Kidney tubule cell (primary cell): ENCODE data around the gene CSTB.

Experiments
- DNase-seq: peaks from one replicate; pipeline ENCODE4 v3.0.0-alpha.2; 2018; ENCODE audit warnings: low spot score

Gene CSTB

DNA sequence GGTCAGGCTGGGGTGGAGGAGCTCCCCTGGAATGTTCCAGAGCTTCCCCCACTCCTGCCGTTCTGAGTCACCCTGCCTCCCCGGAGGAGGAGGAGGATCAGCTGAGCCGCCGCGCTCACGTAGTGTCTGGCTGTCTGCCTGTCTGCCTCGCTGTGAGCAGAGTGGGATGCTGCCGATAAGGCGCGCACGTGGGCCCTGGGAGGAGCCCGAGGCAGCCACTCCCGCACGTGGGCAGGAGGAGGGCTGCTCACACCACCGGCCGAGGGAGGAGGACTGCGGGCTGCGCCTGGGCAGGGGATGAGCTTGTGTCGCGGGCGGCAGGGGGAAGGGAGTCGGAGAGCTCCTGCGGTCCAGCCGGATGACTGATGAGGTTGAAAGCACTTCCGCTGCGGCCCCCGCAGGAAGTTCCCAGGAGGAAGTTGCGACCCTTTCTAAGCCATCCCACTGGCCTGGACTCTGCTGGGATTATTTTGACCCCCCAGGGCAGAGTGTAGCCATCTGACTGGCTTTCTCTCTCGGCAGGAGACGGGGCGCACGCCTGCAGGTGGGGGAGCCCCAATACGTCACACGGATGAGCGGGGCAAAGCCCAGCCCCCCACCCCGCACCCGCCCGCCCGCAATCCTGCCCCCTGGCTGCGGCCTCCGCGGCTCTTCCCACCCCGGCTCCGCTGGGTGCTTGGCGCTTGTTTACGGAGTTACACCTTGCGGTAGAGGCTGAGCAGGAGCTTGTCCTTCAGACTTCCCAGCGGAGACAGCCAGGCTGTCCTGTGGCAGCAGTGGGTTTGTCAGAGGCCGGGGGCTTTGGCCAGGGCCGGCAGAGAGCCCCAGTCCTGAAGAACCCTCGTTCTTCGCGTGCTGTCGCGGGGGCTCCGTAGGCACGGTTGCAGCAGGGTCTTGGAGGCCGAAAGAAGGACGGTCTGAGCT, 47.4 kb downstream of the CSTB start:
- peak; percentile 99 for DNase-seq

DNA sequence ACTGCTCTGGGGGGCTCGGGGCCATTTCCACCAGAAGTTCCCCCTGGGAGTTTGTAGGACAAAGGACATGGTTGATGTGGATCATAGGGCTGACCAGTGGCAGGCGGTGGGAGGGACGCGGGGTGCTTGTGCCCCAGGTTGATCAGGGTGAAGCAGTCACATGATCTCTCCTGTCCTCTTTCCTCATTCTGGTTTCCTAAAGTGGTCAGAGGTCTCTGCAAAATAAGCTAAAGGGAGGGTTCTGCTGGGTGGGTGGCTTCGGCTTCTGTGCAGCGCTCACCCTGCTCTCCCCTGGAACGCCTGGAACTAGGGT, 48.0 kb downstream of the CSTB start:
- DNase-seq: no peak

DNA sequence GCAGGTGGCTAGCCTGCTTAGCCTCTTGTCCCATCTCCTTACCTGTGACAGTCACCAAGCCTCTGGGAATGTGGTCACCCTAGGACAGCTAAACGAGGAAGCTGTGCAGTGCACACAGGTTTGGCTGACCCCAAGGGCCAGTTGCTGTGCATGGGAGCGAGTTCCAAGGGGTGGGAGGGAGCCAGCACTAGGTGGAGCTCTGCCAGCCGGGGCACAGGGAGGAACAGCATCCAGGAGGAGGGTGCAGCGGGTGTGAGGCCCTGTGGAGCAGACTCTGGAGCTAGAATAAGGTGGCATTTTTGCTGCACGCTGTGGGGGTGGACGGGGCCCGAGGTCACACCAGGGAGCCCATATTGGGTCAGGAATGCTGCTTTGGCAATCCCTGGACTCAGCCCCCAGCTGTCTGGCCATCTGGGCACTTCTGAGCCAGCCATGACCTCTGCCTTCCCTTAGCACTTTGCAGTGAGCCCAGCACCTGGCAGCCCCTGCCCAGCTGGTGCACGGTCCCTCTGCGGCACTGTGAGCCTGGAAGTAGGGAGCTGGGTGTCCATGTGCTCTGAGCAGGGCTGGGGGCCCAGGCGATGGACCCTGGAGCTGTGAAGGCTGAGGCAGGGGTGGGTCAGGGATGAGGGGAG, 48.5 kb downstream of the CSTB start:
- peak; percentile 80 for DNase-seq

DNA sequence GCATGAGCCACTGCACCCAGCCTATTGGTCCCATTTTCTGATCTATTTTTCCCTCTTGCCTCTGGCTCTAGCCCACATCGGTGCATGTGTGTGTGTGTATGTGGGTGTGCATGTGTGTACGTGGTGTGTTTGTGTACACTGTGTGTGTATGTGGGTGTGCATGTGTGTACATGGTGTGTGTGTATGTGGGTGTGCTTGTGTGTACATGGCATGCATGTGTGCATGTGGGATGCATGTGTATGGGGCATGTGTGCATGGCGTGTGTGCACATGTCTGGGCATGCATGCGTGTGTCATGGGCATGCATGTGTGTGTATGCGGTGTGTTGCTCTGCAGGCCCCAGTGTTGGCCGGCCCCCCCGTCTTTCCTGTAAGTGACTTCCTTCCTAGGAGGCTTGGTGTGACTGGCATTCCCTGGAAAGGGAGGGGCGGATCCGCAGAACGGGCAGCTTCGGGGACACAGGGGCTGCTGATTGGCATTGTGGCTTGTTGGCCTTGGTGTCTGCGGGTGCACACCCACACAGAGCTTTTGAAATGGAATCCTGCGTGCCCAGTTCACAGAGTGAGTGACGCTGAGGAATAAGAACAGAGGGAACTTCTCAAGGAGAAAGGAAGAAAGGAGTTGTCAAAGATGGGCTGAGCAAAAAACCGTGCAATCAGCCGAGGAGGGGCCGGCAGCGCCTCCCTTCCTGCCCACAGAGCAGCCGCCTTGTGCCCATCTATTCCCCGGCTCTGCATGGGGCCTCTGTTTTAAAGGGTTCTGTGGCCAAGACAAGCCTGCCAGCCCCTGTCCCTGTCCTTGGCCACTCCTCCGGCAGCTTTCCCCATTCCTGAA, 49.2 kb downstream of the CSTB start:
- peak; percentile 60 for DNase-seq
